Measurements from ENCODE around the gene C1orf53.

- TF ChIP-seq CTCF (IDR thresholded peaks at IDR 0.05; ENCODE audit: low read depth, low read length), result no peak
- TF ChIP-seq EZH2phosphoT487 (IDR thresholded peaks at IDR 0.05; ENCODE audit: low read depth), result no peak
Observed at GRCh38 chr1:197951617-197952175, 49.3 kb downstream of the C1orf53 start.
